HepG2 (cell line): Measurements from ENCODE around the gene IGSF21. TPM values are rescaled to one million over a fixed set of nuclear protein-coding genes. Genes with fewer than 3 reads are reported as not detected.
A peak's percentile ranks its signal among the peaks of the same experiment; 100 is the strongest.

Source experiments
- ATAC-seq: fragments of 200-7000 bp; cut with Tn5 transposase; 3 replicates; pipeline ENCODE4 v1.9.1; 2020; ENCODE audit warnings: mild to moderate bottlenecking, moderate library complexity
- BruUV-seq: library from RNA; stranded (reverse); fragments of 400-500 nt; replicated peaks from 2 replicates; lab custom pipeline; 2021; lab: Mats Ljungman, UMichigan
- CTCF ChIA-PET: fragments of 300-600 bp; formaldehyde crosslinking; extraction: SDS; loops from one replicate; lab custom pipeline; 2021; ENCODE audit warnings: low total read pairs, inconsistent platforms, low intra/inter-chr PET ratio; lab: Yijun Ruan, JAX
- POLR2A ChIA-PET: fragments of 350-600 bp; sonication (Branson Sonifier 250); formaldehyde crosslinking; loops from one replicate; lab custom pipeline; 2020; ENCODE audit warnings: antibody characterized with exemption, inconsistent platforms; lab: Yijun Ruan, JAX
- DNase-seq: peaks from one replicate; pipeline ENCODE4 v3.0.0-alpha.2; 2015; ENCODE audit warnings: low spot score
- FAIRE-seq: peaks from 3 replicates; lab custom pipeline; 2011; peaks lifted over from hg19 to GRCh38; lab: Jason Lieb, UNC
- H2AFZ ChIP-seq: one replicate; pipeline ENCODE4 v1.6.1; 2011; ENCODE audit warnings: low read length, inconsistent platforms
- H3K27ac ChIP-seq: fragments of 300-600 bp; 3 replicates; pipeline ENCODE4 v1.8.0; 2011; ENCODE audit warnings: mixed run types, mild to moderate bottlenecking, mixed read lengths, low read length, inconsistent platforms; ENCODE audit not compliant: insufficient read depth; ENCODE audit errors: extremely low read length
- H3K27me3 ChIP-seq, 2 experiments: fragments of 200-600 bp in 1 of 2; 2 replicates in 1 of 2; 3 replicates in 1 of 2; pipeline versions ENCODE4 v1.6.0 to v1.8.0; 2011; ENCODE audit warnings: low read length in 2 of 2, mild to moderate bottlenecking in 2 of 2, moderate library complexity in 2 of 2, inconsistent platforms in 1 of 2; ENCODE audit not compliant: insufficient read depth in 2 of 2, control insufficient read depth in 1 of 2
- H3K36me3 ChIP-seq, 2 experiments: fragments of 200-600 bp in 1 of 2; replicated peaks in 1 of 2; 2 replicates in 1 of 2; 3 replicates in 1 of 2; pipeline versions ENCODE4 v1.5.1 to v1.8.0; 2011; ENCODE audit warnings: low read length in 2 of 2, inconsistent platforms in 1 of 2; ENCODE audit not compliant: insufficient read depth in 2 of 2, control insufficient read depth in 1 of 2
- H3K4me1 ChIP-seq: 2 replicates; pipeline ENCODE4 v1.5.1; 2012; ENCODE audit warnings: low read length, inconsistent platforms; ENCODE audit not compliant: insufficient read depth
- H3K4me2 ChIP-seq: 2 replicates; pipeline ENCODE4 v1.6.0; 2011; ENCODE audit warnings: low read depth, low read length, inconsistent platforms
- H3K4me3 ChIP-seq, 3 experiments: fragments of 200-600 bp in 1 of 3; sonication (generic), shearing (Covaris generic) in 1 of 3; replicated peaks in 1 of 3; 2 replicates each; pipeline ENCODE4 v1.5.1; 2011 to 2016; ENCODE audit warnings: low read length in 3 of 3, inconsistent platforms in 2 of 3, low read depth in 2 of 3, mild to moderate bottlenecking in 2 of 3, control low read depth in 1 of 3, mixed read lengths in 1 of 3; ENCODE audit not compliant: insufficient read depth in 1 of 3
- H3K79me2 ChIP-seq: one replicate; pipeline ENCODE4 v1.6.1; 2011; ENCODE audit warnings: low read length, inconsistent platforms; ENCODE audit not compliant: insufficient read depth
- H3K9ac ChIP-seq: 2 replicates; pipeline ENCODE4 v1.6.0; 2011; ENCODE audit warnings: mild to moderate bottlenecking, low read depth, low read length, inconsistent platforms; ENCODE audit not compliant: insufficient read depth
- H3K9me3 ChIP-seq: 2 replicates; pipeline ENCODE4 v1.5.1; 2012; ENCODE audit warnings: mild to moderate bottlenecking, low read length
- H4K20me1 ChIP-seq: 2 replicates; pipeline ENCODE4 v1.6.0; 2011; ENCODE audit warnings: inconsistent platforms, mild to moderate bottlenecking, low read length, moderate library complexity; ENCODE audit not compliant: insufficient read depth
- CC2D1A ChIP-seq: sonication (generic); formaldehyde crosslinking; IDR thresholded peaks from 2 replicates; pipeline ENCODE4 v1.8.1; 2023; ENCODE audit warnings: mild to moderate bottlenecking, missing genetic modification reagents
- GABPB1 ChIP-seq: IDR thresholded peaks from 2 replicates; pipeline ENCODE4 v1.6.1; 2016; ENCODE audit warnings: mild to moderate bottlenecking, missing genetic modification reagents, moderate library complexity, missing compliant biosample characterization
- GATAD1 ChIP-seq: IDR thresholded peaks from 2 replicates; pipeline ENCODE4 v1.6.1; 2016; ENCODE audit warnings: missing genetic modification reagents, missing compliant biosample characterization
- HDAC6 ChIP-seq: fragments of 200-600 bp; sonication (generic); IDR thresholded peaks from 2 replicates; pipeline ENCODE4 v1.7.0; 2017; ENCODE audit warnings: mild to moderate bottlenecking, antibody characterized with exemption, low read length, low read depth
- HMG20A ChIP-seq: IDR thresholded peaks from 2 replicates; pipeline ENCODE4 v1.6.1; 2016; ENCODE audit warnings: borderline replicate concordance
- KDM5B ChIP-seq: sonication (generic); formaldehyde crosslinking; IDR thresholded peaks from 2 replicates; pipeline ENCODE4 v1.4.0; 2020; ENCODE audit warnings: missing genetic modification reagents, mild to moderate bottlenecking, borderline replicate concordance
- KLF13 ChIP-seq: sonication (generic); formaldehyde crosslinking; IDR thresholded peaks from 2 replicates; pipeline ENCODE4 v1.4.0; 2020; ENCODE audit warnings: mild to moderate bottlenecking, missing genetic modification reagents
- MAFG ChIP-seq: sonication (generic); formaldehyde crosslinking; IDR thresholded peaks from 2 replicates; pipeline ENCODE4 v1.5.1; 2020; ENCODE audit warnings: mild to moderate bottlenecking, missing genetic modification reagents
- MED13 ChIP-seq: sonication (generic); formaldehyde crosslinking; IDR thresholded peaks from 2 replicates; pipeline ENCODE4 v1.5.0; 2020; ENCODE audit warnings: missing genetic modification reagents
- PRMT3 ChIP-seq: sonication (generic); formaldehyde crosslinking; IDR thresholded peaks from 2 replicates; pipeline ENCODE4 v1.8.1; 2022; ENCODE audit warnings: low read depth, mild to moderate bottlenecking, moderate library complexity, missing genetic modification reagents, borderline replicate concordance
- RORA ChIP-seq: sonication (generic); formaldehyde crosslinking; IDR thresholded peaks from 2 replicates; pipeline ENCODE4 v1.5.0; 2020; ENCODE audit warnings: mild to moderate bottlenecking, missing genetic modification reagents, moderate library complexity
- SMAD1 ChIP-seq: sonication (generic); formaldehyde crosslinking; IDR thresholded peaks from 2 replicates; pipeline ENCODE4 v1.4.0; 2020; ENCODE audit warnings: missing genetic modification reagents, low read depth, mild to moderate bottlenecking, borderline replicate concordance
- SNAI1 ChIP-seq: sonication (generic); formaldehyde crosslinking; IDR thresholded peaks from 2 replicates; pipeline ENCODE4 v1.5.0; 2020; ENCODE audit warnings: mild to moderate bottlenecking, missing genetic modification reagents, borderline replicate concordance
- THYN1 ChIP-seq: sonication (generic); formaldehyde crosslinking; IDR thresholded peaks from 2 replicates; pipeline ENCODE4 v1.8.1; 2023; ENCODE audit warnings: low read depth, mild to moderate bottlenecking, moderate library complexity, missing genetic modification reagents, borderline replicate concordance
- XBP1 ChIP-seq: sonication (generic); formaldehyde crosslinking; IDR thresholded peaks from 2 replicates; pipeline ENCODE4 v1.5.0; 2020; ENCODE audit warnings: missing genetic modification reagents
- ZNF556 ChIP-seq: sonication (generic); formaldehyde crosslinking; IDR thresholded peaks from 2 replicates; pipeline ENCODE4 v1.4.0; 2020; ENCODE audit warnings: mild to moderate bottlenecking, missing genetic modification reagents, borderline replicate concordance
- ZNF607 ChIP-seq: sonication (generic); formaldehyde crosslinking; IDR thresholded peaks from 2 replicates; pipeline ENCODE4 v1.5.1; 2020; ENCODE audit warnings: missing genetic modification reagents, mild to moderate bottlenecking, borderline replicate concordance
- ZNF629 ChIP-seq: sonication (generic); formaldehyde crosslinking; conservative IDR thresholded peaks from 2 replicates; pipeline ENCODE4 v1.5.0; 2020; ENCODE audit warnings: missing genetic modification reagents
- ZNF672 ChIP-seq: sonication (generic); formaldehyde crosslinking; IDR thresholded peaks from 2 replicates; pipeline ENCODE4 v1.8.1; 2022; ENCODE audit warnings: missing genetic modification reagents
- ZNF878 ChIP-seq: sonication (generic); formaldehyde crosslinking; IDR thresholded peaks from 2 replicates; pipeline ENCODE4 v1.8.1; 2023; ENCODE audit warnings: mild to moderate bottlenecking, missing genetic modification reagents, moderate library complexity
- WGBS: methylation state at CpG from one replicate; pipeline ENCODE4 v1.1.6; 2017; ENCODE audit warnings: low lambda C conversion rate; 5-methylcytosine and 5-hydroxymethylcytosine counted together
- in situ Hi-C: cut with HindIII; loops from 2 replicates; pipeline ENCODE4 v1.10.0; 2017; ENCODE audit warnings: low pct_unique_long_range_greater_than_20kb; ENCODE audit not compliant: extremely low pct_ligation_motif_present
- intact Hi-C: fragments of 100-400 bp; cut with micrococcal nuclease; formaldehyde crosslinking; loops from one replicate; pipeline ENCODE4 v1.10.0; 2022; ENCODE audit not compliant: unreplicated experiment
- polyA plus RNA-seq, 8 experiments: library from polyadenylated mRNA; depleted of rRNA in 3 of 8; stranded (reverse) in 7 of 8; unstranded in 1 of 8; fragments of >200 nt; fragmentation: Illumina TruSeq in 4 of 8; extraction: Trizol in 4 of 8; gene quantifications; 2 replicates each; pipeline versions ENCODE4 v1.2.1 to v1.2.3, GENCODE V29; 2011 to 2016; ENCODE audit warnings: low read depth in 4 of 8, missing spikeins in 1 of 8, mixed read lengths in 1 of 8; ENCODE audit not compliant: insufficient read depth in 1 of 8
- total RNA-seq, 5 experiments: library from RNA; depleted of rRNA; stranded (reverse); fragments of >200 nt; fragmentation: Illumina TruSeq; extraction: Trizol; gene quantifications; 2 replicates each; pipeline ENCODE4 v1.2.3, GENCODE V29; 2016; ENCODE audit warnings: low read depth in 1 of 5
- TF ChIP-seq, protein P1 (sequence below): sonication (generic); formaldehyde crosslinking; IDR thresholded peaks from 2 replicates; pipeline ENCODE4 v1.8.0; 2022; ENCODE audit warnings: mild to moderate bottlenecking, missing genetic modification reagents; ENCODE audit not compliant: insufficient replicate concordance

Gene IGSF21
- total and polyA plus RNA-seq, 2 of the 13 experiments (the other 11 are each of a cell fraction or from before 2014, with no cell fraction given), result not detected

DNA sequence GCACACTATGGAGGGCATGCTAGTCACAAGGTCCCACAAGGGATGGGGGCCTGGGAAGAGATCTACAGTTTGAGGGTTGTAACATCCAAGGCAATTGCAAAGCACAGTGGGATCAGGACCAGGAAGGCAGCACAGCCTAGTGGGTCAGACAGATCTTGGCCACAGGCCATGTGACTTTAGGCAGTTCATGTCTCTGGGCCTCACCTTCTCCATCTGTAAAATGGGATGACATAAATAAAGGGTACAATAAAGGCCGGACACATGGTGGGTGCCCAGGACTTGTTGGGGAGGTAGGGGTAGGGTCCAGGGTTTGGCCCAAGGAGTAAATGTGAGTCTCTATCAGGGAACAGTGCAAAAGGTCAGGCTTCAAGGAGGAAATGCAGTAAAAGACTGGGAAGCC is 18.1 kb upstream of the IGSF21 start:
- H3K4me3 ChIP-seq, result no peak overlapping the region
- BruUV-seq, result no TSS peak
- FAIRE-seq (no peak), DNase-seq (no peak), ATAC-seq (no peak)
- H3K9ac ChIP-seq, result no peak overlapping the region
- no peaks in the 10 kb centered on the region for H3K9me3 ChIP-seq
- in situ Hi-C loops, result no loop called here
- ChIA-PET POLR2A (no interaction called here), CTCF (no interaction called here)
- no peak overlapping the region for H3K27ac ChIP-seq
- H4K20me1 ChIP-seq, result peaks cover 2% of the 10 kb centered on the region; the same call in 1 of the 2 replicates
- H3K36me3 ChIP-seq, result no peaks in the 10 kb centered on the region
- intact Hi-C loops, result no loop called here
- no peak for TF ChIP-seq SNAI1
- TF ChIP-seq GATAD1 (CRISPR knock-in tag), result no peak
- no peak for TF ChIP-seq ZNF556
- no peak for TF ChIP-seq MAFG
- no peak for TF ChIP-seq MED13 (CRISPR knock-in tag)
- TF ChIP-seq RORA (CRISPR knock-in tag), result no peak
- no peak for TF ChIP-seq ZNF878 (CRISPR knock-in tag)
- peak; percentile 56 for TF ChIP-seq ZNF629
- no peaks in the 10 kb centered on the region for H3K4me1 ChIP-seq
- no peaks in the 10 kb centered on the region; a peak in 2 of 5 replicates for H3K27me3 ChIP-seq
- no peak overlapping the region for H2AFZ ChIP-seq
- no peak overlapping the region for H3K4me2 ChIP-seq
- 46% methylated on average over 1 of the region's 1 CpG for WGBS
- no peaks in the 10 kb centered on the region for H3K79me2 ChIP-seq

DNA sequence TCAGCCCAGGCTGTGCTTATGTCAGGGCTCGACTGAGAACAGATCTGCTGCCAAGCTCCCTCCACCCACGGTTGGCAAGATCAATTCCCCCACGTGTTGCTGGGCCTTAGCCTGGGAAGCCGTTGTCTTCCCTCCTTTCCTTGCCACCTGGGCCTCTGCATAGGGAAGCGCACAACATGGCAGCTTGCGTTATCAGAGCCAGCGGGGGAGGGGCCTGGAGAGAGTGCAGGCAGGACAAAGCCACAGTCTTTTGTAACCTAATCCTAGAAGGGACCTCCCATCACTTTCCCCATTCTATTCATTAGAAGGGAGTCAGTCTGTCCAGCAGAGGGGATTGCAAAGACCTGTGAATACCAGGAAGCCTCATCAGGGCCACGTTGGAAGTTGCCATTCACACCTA is 17.0 kb upstream of the IGSF21 start:
- ChIA-PET POLR2A (no interaction called here), CTCF (no interaction called here)
- ATAC-seq (no peak), DNase-seq (no peak), FAIRE-seq (no peak)
- BruUV-seq, result no TSS peak
- H3K36me3 ChIP-seq, result no peaks in the 10 kb centered on the region
- no peak overlapping the region for H3K27ac ChIP-seq
- H3K79me2 ChIP-seq, result no peaks in the 10 kb centered on the region
- no peaks in the 10 kb centered on the region; a peak in 2 of 5 replicates for H3K27me3 ChIP-seq
- no peak overlapping the region for H3K4me2 ChIP-seq
- no peak overlapping the region for H3K4me3 ChIP-seq
- peaks cover 2% of the 10 kb centered on the region; the same call in 1 of the 2 replicates for H4K20me1 ChIP-seq
- in situ Hi-C loops, result no loop called here
- no peak overlapping the region for H3K9ac ChIP-seq
- intact Hi-C loops, result no loop called here
- H2AFZ ChIP-seq, result no peak overlapping the region
- 0% methylated on average over 1 of the region's 8 CpGs for WGBS
- H3K9me3 ChIP-seq, result no peaks in the 10 kb centered on the region
- no peaks in the 10 kb centered on the region for H3K4me1 ChIP-seq
- no peak for TF ChIP-seq KDM5B (CRISPR knock-in tag)
- no peak for TF ChIP-seq SMAD1 (CRISPR knock-in tag)
- TF ChIP-seq PRMT3 (CRISPR knock-in tag), result no peak
- TF ChIP-seq ZNF607 (CRISPR knock-in tag), result no peak
- TF ChIP-seq XBP1 (CRISPR knock-in tag), result no peak
- no peak for TF ChIP-seq CC2D1A
- TF ChIP-seq GABPB1 (CRISPR knock-in tag), result no peak
- no peak for TF ChIP-seq THYN1
- TF ChIP-seq HDAC6, result no peak
- no peak for TF ChIP-seq KLF13 (CRISPR knock-in tag)
- no peak for TF ChIP-seq ZNF672 (CRISPR knock-in tag)
- TF ChIP-seq, protein P1, sequence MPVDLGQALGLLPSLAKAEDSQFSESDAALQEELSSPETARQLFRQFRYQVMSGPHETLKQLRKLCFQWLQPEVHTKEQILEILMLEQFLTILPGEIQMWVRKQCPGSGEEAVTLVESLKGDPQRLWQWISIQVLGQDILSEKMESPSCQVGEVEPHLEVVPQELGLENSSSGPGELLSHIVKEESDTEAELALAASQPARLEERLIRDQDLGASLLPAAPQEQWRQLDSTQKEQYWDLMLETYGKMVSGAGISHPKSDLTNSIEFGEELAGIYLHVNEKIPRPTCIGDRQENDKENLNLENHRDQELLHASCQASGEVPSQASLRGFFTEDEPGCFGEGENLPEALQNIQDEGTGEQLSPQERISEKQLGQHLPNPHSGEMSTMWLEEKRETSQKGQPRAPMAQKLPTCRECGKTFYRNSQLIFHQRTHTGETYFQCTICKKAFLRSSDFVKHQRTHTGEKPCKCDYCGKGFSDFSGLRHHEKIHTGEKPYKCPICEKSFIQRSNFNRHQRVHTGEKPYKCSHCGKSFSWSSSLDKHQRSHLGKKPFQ (CRISPR knock-in tag), result no peak
- no peak for TF ChIP-seq HMG20A (CRISPR knock-in tag)
